Liver (tissue), 9 donors: ENCODE results near the gene FAXC. TPM values are rescaled to one million over a fixed set of nuclear protein-coding genes. Genes with fewer than 3 reads are reported as not detected.

ENCODE experiments used
- DNase-seq: peaks from one replicate; pipeline ENCODE4 v3.0.0-alpha.2; 2017; ENCODE audit warnings: low spot score
- H3K27ac ChIP-seq, 2 donors: one replicate each; pipeline ENCODE4 v1.7.0; 2013; ENCODE audit warnings: inconsistent platforms in 2 of 2, low read length in 2 of 2, control low read depth in 1 of 2, low read depth in 1 of 2, mild to moderate bottlenecking in 1 of 2
- H3K27me3 ChIP-seq, 4 donors: one replicate each; pipeline versions ENCODE4 v1.6.1 to v1.7.0; 2013; ENCODE audit warnings: low read length in 3 of 4, inconsistent platforms in 1 of 4, mild to moderate bottlenecking in 1 of 4, moderate library complexity in 1 of 4; ENCODE audit not compliant: control insufficient read depth in 4 of 4, insufficient read depth in 4 of 4
- H3K36me3 ChIP-seq, 4 donors: one replicate each; pipeline versions ENCODE4 v1.6.1 to v1.7.0; 2013; ENCODE audit warnings: low read length in 3 of 4, mild to moderate bottlenecking in 3 of 4, low read depth in 1 of 4, moderate library complexity in 1 of 4; ENCODE audit not compliant: control insufficient read depth in 4 of 4, insufficient read depth in 3 of 4
- H3K4me1 ChIP-seq, 4 donors: one replicate each; pipeline versions ENCODE4 v1.6.1 to v1.7.0; 2013; ENCODE audit warnings: low read length in 3 of 4, mild to moderate bottlenecking in 3 of 4, moderate library complexity in 1 of 4; ENCODE audit not compliant: control insufficient read depth in 4 of 4, insufficient read depth in 4 of 4
- H3K4me3 ChIP-seq, 3 donors: one replicate each; pipeline versions ENCODE4 v1.6.1 to v1.7.0; 2013; ENCODE audit warnings: low read length in 3 of 3, control low read depth in 1 of 3, low read depth in 1 of 3, mild to moderate bottlenecking in 1 of 3
- H3K9ac ChIP-seq, 2 donors: one replicate each; pipeline ENCODE4 v1.7.0; 2013; ENCODE audit warnings: low read length in 2 of 2, mild to moderate bottlenecking in 2 of 2, moderate library complexity in 2 of 2, control low read depth in 1 of 2, low read depth in 1 of 2
- H3K9me3 ChIP-seq, 4 donors: one replicate each; pipeline versions ENCODE4 v1.6.1 to v1.7.0; 2013; ENCODE audit warnings: low read length in 3 of 4; ENCODE audit not compliant: control insufficient read depth in 4 of 4
- EGR1 ChIP-seq, 2 donors: IDR thresholded peaks; 2 replicates each; pipeline ENCODE4 v1.6.1; 2016 to 2018; ENCODE audit warnings: antibody characterized with exemption in 2 of 2, low read depth in 2 of 2
- FOXA1 ChIP-seq: IDR thresholded peaks from 2 replicates; pipeline ENCODE4 v1.6.1; 2016; ENCODE audit warnings: antibody characterized with exemption
- FOXA2 ChIP-seq: IDR thresholded peaks from 2 replicates; pipeline ENCODE4 v1.6.1; 2016; ENCODE audit warnings: antibody characterized with exemption
- GABPA ChIP-seq, 2 donors: IDR thresholded peaks in 1 of 2; conservative IDR thresholded peaks in 1 of 2; 2 replicates each; pipeline ENCODE4 v1.6.1; 2016; ENCODE audit warnings: antibody characterized with exemption in 2 of 2, mild to moderate bottlenecking in 1 of 2, moderate library complexity in 1 of 2
- HNF4A ChIP-seq, 2 donors: conservative IDR thresholded peaks; 2 replicates each; pipeline ENCODE4 v1.6.1; 2016; ENCODE audit warnings: antibody characterized with exemption in 2 of 2, mild to moderate bottlenecking in 2 of 2
- HNF4G ChIP-seq: IDR thresholded peaks from 2 replicates; pipeline ENCODE4 v1.6.1; 2016; ENCODE audit warnings: antibody characterized with exemption
- JUND ChIP-seq, 2 donors: IDR thresholded peaks; 2 replicates each; pipeline ENCODE4 v1.6.1; 2016; ENCODE audit warnings: antibody characterized with exemption in 2 of 2
- NR2F2 ChIP-seq: IDR thresholded peaks from 2 replicates; pipeline ENCODE4 v1.6.1; 2016; ENCODE audit warnings: antibody characterized with exemption
- RAD21 ChIP-seq, 2 donors: IDR thresholded peaks; 2 replicates each; pipeline ENCODE4 v1.6.1; 2016; ENCODE audit warnings: antibody characterized with exemption in 2 of 2, mild to moderate bottlenecking in 2 of 2
- RXRA ChIP-seq, 2 donors: IDR thresholded peaks; 2 replicates each; pipeline ENCODE4 v1.6.1; 2017 to 2018; ENCODE audit warnings: antibody characterized with exemption in 2 of 2, mild to moderate bottlenecking in 1 of 2
- SP1 ChIP-seq: IDR thresholded peaks from 2 replicates; pipeline ENCODE4 v1.6.1; 2018; ENCODE audit warnings: antibody characterized with exemption, mild to moderate bottlenecking
- TAF1 ChIP-seq: conservative IDR thresholded peaks from 2 replicates; pipeline ENCODE4 v1.6.1; 2016; ENCODE audit warnings: antibody characterized with exemption, mild to moderate bottlenecking
- YY1 ChIP-seq: IDR thresholded peaks from 2 replicates; pipeline ENCODE4 v1.6.1; 2016; ENCODE audit warnings: antibody characterized with exemption, mild to moderate bottlenecking
- WGBS: extraction: QIAGEN DNeasy Blood & Tissue Kit; methylation state at CpG from one replicate; pipeline ENCODE4 v1.1.7; 2013; 5-methylcytosine and 5-hydroxymethylcytosine counted together
- polyA plus RNA-seq, 2 donors: library from polyadenylated mRNA; stranded (reverse) in 1 of 2; unstranded in 1 of 2; fragments of 200-250 nt in 1 of 2; fragments of >200 nt in 1 of 2; fragmentation: Nextera tagmentation in 1 of 2; extraction: Ambion mirVana in 1 of 2; gene quantifications; one replicate each; pipeline versions ENCODE4 v1.2.1 to v1.2.3, GENCODE V29; 2013 to 2015
- total RNA-seq, 2 donors: library from RNA; depleted of rRNA; stranded (reverse); fragments of >200 nt; gene quantifications; one replicate each; pipeline ENCODE4 v1.2.3, GENCODE V29; 2014
- TF ChIP-seq, protein P1 (sequence below): IDR thresholded peaks from 2 replicates; pipeline ENCODE4 v1.6.1; 2016; ENCODE audit warnings: antibody characterized with exemption
- TF ChIP-seq, protein P2 (sequence below): IDR thresholded peaks from 2 replicates; pipeline ENCODE4 v1.6.1; 2016; ENCODE audit warnings: antibody characterized with exemption, mild to moderate bottlenecking
- TF ChIP-seq, protein P3 (sequence below): fragments of 150-350 bp; IDR thresholded peaks from 2 replicates; pipeline ENCODE4 v1.5.1; 2017; ENCODE audit warnings: improper control_type of control experiment, low read depth, low read length; ENCODE audit not compliant: missing input control
- TF ChIP-seq, protein P4 (sequence below): IDR thresholded peaks from 2 replicates; pipeline ENCODE4 v1.6.1; 2016; ENCODE audit warnings: antibody characterized with exemption
- TF ChIP-seq, protein P5 (sequence below): IDR thresholded peaks from 2 replicates; pipeline ENCODE4 v1.6.1; 2016; ENCODE audit warnings: antibody characterized with exemption
- donor health status: healthy.
- donor health status: healthy.
- donor health status: healthy.
- donor health status: healthy.
- donor health status: healthy.

Gene FAXC
- total and polyA plus RNA-seq, 4 donors, result under 0.01 to 0.14 TPM; not detected in 2

DNA sequence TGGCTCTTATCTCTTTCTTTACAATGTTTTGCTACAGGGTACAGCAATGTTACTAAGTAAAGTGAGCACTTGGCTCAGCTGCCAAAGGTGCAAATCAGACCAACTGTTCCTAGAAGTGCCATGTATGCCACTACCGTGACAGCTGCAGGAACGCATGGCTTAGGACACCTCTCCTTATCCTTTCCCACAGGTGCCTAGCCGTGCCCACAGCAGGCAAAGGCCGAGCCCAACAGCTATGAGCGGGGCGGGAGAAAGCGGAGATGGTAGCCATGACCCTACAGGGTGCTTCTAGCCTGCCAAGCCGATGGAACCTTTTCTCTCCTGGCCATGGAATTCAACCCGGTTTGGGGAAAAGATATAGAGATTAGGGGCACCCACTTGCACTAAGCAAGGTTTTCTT, 97.1 kb downstream of the FAXC start:
- 90% methylated on average over 9 of the region's 9 CpGs for WGBS
- no peaks in the 10 kb centered on the region for H3K36me3 ChIP-seq
- H3K27me3 ChIP-seq, result no peaks in the 10 kb centered on the region
- DNase-seq, result no peak
- no peak overlapping the region for H3K4me3 ChIP-seq
- H3K9ac ChIP-seq, result no peak overlapping the region
- no peaks in the 10 kb centered on the region for H3K9me3 ChIP-seq
- no peak overlapping the region for H3K27ac ChIP-seq
- TF ChIP-seq YY1 (no peak), HNF4A (conservative IDR thresholded peaks at IDR 0.05) (no peak), EGR1 (IDR thresholded peaks at IDR 0.05; ENCODE audit: low read depth in 2 of 2) (no peak), RAD21 (IDR thresholded peaks at IDR 0.05) (no peak), RXRA (IDR thresholded peaks at IDR 0.05) (no peak), JUND (IDR thresholded peaks at IDR 0.05) (no peak), HNF4G (no peak), SP1 (no peak), GABPA (IDR thresholded peaks at IDR 0.05 in 1 of 2, conservative IDR thresholded peaks at IDR 0.05 in 1 of 2) (no peak), TAF1 (no peak), FOXA1 (no peak), NR2F2 (no peak)
- TF ChIP-seq, protein P1, sequence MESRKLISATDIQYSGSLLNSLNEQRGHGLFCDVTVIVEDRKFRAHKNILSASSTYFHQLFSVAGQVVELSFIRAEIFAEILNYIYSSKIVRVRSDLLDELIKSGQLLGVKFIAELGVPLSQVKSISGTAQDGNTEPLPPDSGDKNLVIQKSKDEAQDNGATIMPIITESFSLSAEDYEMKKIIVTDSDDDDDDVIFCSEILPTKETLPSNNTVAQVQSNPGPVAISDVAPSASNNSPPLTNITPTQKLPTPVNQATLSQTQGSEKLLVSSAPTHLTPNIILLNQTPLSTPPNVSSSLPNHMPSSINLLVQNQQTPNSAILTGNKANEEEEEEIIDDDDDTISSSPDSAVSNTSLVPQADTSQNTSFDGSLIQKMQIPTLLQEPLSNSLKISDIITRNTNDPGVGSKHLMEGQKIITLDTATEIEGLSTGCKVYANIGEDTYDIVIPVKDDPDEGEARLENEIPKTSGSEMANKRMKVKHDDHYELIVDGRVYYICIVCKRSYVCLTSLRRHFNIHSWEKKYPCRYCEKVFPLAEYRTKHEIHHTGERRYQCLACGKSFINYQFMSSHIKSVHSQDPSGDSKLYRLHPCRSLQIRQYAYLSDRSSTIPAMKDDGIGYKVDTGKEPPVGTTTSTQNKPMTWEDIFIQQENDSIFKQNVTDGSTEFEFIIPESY, result no peak
- TF ChIP-seq, protein P2, sequence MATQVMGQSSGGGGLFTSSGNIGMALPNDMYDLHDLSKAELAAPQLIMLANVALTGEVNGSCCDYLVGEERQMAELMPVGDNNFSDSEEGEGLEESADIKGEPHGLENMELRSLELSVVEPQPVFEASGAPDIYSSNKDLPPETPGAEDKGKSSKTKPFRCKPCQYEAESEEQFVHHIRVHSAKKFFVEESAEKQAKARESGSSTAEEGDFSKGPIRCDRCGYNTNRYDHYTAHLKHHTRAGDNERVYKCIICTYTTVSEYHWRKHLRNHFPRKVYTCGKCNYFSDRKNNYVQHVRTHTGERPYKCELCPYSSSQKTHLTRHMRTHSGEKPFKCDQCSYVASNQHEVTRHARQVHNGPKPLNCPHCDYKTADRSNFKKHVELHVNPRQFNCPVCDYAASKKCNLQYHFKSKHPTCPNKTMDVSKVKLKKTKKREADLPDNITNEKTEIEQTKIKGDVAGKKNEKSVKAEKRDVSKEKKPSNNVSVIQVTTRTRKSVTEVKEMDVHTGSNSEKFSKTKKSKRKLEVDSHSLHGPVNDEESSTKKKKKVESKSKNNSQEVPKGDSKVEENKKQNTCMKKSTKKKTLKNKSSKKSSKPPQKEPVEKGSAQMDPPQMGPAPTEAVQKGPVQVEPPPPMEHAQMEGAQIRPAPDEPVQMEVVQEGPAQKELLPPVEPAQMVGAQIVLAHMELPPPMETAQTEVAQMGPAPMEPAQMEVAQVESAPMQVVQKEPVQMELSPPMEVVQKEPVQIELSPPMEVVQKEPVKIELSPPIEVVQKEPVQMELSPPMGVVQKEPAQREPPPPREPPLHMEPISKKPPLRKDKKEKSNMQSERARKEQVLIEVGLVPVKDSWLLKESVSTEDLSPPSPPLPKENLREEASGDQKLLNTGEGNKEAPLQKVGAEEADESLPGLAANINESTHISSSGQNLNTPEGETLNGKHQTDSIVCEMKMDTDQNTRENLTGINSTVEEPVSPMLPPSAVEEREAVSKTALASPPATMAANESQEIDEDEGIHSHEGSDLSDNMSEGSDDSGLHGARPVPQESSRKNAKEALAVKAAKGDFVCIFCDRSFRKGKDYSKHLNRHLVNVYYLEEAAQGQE, result no peak
- TF ChIP-seq, protein P3, sequence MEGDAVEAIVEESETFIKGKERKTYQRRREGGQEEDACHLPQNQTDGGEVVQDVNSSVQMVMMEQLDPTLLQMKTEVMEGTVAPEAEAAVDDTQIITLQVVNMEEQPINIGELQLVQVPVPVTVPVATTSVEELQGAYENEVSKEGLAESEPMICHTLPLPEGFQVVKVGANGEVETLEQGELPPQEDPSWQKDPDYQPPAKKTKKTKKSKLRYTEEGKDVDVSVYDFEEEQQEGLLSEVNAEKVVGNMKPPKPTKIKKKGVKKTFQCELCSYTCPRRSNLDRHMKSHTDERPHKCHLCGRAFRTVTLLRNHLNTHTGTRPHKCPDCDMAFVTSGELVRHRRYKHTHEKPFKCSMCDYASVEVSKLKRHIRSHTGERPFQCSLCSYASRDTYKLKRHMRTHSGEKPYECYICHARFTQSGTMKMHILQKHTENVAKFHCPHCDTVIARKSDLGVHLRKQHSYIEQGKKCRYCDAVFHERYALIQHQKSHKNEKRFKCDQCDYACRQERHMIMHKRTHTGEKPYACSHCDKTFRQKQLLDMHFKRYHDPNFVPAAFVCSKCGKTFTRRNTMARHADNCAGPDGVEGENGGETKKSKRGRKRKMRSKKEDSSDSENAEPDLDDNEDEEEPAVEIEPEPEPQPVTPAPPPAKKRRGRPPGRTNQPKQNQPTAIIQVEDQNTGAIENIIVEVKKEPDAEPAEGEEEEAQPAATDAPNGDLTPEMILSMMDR, result no peak
- TF ChIP-seq, protein P4, sequence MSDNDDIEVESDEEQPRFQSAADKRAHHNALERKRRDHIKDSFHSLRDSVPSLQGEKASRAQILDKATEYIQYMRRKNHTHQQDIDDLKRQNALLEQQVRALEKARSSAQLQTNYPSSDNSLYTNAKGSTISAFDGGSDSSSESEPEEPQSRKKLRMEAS, result no peak
- TF ChIP-seq, protein P5, sequence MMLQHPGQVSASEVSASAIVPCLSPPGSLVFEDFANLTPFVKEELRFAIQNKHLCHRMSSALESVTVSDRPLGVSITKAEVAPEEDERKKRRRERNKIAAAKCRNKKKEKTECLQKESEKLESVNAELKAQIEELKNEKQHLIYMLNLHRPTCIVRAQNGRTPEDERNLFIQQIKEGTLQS, result no peak
- H3K4me1 ChIP-seq, result no peaks in the 10 kb centered on the region

DNA sequence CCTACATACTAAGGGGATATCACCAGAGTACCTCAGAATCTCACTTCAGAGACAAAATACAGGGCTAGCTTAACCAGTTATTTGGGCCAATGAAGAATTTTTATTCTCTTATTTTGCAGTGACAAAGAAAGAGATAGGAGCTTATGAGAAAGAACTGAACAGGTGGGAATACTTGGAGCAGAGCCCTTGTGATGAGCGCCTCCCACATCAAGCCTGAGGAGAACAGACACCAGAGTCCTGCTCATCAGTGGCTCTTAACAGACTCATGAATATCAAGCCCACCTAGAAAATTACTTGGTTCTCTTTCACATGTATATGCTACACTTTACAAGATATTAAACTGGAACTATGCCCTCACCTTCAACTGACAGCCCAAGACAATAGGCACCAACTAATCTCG, 99.0 kb downstream of the FAXC start:
- Histone ChIP-seq H3K27me3 (no peaks in the 10 kb centered on the region), H3K4me1 (no peaks in the 10 kb centered on the region), H3K36me3 (no peaks in the 10 kb centered on the region), H3K27ac (no peak overlapping the region), H3K9me3 (no peaks in the 10 kb centered on the region), H3K4me3 (no peak overlapping the region), H3K9ac (no peak overlapping the region)
- no peak for DNase-seq
- WGBS, result 84% methylated on average over 2 of the region's 2 CpGs
- TF ChIP-seq, protein P4, result no peak
- TF ChIP-seq TAF1 (no peak), FOXA2 (no peak), HNF4G (no peak), EGR1 (IDR thresholded peaks at IDR 0.05; ENCODE audit: low read depth in 2 of 2) (no peak)
